Measurements from ENCODE around the gene SLC30A10.

DNA sequence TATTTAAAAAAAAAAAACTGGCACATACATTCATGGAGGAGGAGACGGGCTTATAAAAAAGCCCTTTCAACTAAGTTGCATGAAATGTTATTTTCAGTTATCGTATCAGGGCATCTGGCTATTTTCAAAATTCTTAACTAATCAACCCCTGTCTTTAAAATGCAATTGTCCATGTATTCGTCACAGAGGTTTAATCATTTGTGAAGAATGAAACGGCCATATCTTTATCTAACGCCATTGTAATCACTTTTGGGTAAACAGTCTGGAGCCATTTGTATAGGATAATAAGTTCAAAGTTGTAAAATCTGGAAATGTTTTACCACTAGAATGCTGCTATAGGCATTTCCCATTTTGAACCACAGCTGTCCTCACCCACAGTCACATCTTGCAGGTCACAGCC lies 30.4 kb downstream of the SLC30A10 start:
- TF ChIP-seq, protein P1, sequence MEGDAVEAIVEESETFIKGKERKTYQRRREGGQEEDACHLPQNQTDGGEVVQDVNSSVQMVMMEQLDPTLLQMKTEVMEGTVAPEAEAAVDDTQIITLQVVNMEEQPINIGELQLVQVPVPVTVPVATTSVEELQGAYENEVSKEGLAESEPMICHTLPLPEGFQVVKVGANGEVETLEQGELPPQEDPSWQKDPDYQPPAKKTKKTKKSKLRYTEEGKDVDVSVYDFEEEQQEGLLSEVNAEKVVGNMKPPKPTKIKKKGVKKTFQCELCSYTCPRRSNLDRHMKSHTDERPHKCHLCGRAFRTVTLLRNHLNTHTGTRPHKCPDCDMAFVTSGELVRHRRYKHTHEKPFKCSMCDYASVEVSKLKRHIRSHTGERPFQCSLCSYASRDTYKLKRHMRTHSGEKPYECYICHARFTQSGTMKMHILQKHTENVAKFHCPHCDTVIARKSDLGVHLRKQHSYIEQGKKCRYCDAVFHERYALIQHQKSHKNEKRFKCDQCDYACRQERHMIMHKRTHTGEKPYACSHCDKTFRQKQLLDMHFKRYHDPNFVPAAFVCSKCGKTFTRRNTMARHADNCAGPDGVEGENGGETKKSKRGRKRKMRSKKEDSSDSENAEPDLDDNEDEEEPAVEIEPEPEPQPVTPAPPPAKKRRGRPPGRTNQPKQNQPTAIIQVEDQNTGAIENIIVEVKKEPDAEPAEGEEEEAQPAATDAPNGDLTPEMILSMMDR (conservative IDR thresholded peaks at IDR 0.05; ENCODE audit: low read depth, low read length): no peak
- TF ChIP-seq EZH2 (IDR thresholded peaks at IDR 0.05; ENCODE audit: borderline replicate concordance, low read depth, low read length, poor library complexity, severe bottlenecking): no peak
